Mucosa of rectum (tissue), 2 donors: ENCODE measurements around the gene PSD2.

Source experiments
- H3K27ac ChIP-seq, 2 donors: one replicate each; pipeline ENCODE4 v1.7.0; 2013; ENCODE audit warnings: inconsistent platforms in 2 of 2, low read depth in 2 of 2, low read length in 2 of 2
- H3K27me3 ChIP-seq, 2 donors: one replicate each; pipeline ENCODE4 v1.7.0; 2013; ENCODE audit warnings: low read length in 2 of 2; ENCODE audit not compliant: control insufficient read depth in 2 of 2, insufficient read depth in 2 of 2
- H3K36me3 ChIP-seq, 2 donors: one replicate each; pipeline ENCODE4 v1.7.0; 2013; ENCODE audit warnings: low read length in 2 of 2; ENCODE audit not compliant: control insufficient read depth in 2 of 2, insufficient read depth in 2 of 2
- H3K4me1 ChIP-seq, 2 donors: one replicate each; pipeline ENCODE4 v1.7.0; 2013; ENCODE audit warnings: low read length in 2 of 2, mild to moderate bottlenecking in 1 of 2; ENCODE audit not compliant: control insufficient read depth in 2 of 2, insufficient read depth in 2 of 2
- H3K4me3 ChIP-seq, 2 donors: one replicate each; pipeline ENCODE4 v1.7.0; 2013; ENCODE audit warnings: low read length in 2 of 2
- H3K9ac ChIP-seq, 2 donors: one replicate each; pipeline ENCODE4 v1.7.0; 2013; ENCODE audit warnings: low read length in 2 of 2, low read depth in 1 of 2, mild to moderate bottlenecking in 1 of 2
- H3K9me3 ChIP-seq, 2 donors: one replicate each; pipeline ENCODE4 v1.7.0; 2013; ENCODE audit warnings: low read length in 2 of 2; ENCODE audit not compliant: control insufficient read depth in 2 of 2
- donor health status: healthy.
- donor health status: Normal muscosa, but diverticular disease.

PSD2 gene

DNA sequence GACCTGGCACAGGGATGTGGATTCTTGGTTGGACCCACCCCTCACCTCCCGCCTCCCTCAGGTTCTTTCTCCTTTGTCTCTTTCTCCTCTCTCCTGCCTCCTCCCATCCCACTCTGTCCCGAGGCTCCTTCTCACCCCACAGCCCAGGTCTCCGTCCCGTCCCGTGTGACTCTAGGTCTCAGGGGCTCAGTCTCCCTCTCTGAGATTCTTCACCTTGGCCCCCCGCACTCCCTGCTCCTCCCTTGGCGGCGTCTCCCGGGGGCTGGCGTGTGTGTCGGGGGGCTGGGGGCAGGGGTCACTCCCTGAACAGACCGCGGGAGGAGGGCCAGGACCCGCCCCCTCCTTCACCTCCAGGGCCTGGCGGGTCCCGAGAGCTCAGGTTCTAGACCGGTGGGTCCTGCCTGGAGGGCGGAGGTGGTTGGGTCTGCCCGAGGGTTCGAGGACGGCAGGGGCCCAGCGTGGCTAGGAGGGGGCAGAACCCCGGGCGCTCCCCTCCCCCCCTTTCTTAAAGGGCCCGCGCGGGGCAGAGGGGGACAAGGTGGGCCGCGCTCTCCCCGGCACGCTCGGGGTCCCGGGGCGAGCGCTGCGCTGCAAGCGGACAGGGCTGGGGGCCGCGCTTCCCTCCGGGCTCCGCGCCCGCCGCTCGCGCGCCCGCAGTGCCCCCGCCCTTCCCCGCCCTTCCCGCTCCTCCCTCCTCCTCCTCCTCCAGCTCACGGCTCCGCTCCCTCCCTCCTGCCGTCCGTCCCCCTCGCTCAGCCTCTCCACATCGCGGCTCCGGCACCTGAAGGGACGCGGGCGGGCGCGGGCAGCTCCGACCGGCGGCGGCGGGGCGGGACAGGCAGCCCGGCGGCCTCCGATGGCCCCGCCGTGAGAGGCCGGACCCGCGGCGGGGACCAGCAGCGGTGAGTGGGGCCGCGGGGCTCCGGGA lies at the start of gene PSD2:
Gene PSD2, plus strand, starts transcription at position 735 of the 928 bp plus-strand sequence. CDS start 13,633 bp downstream, outside the sequence.
- Histone ChIP-seq H3K4me1 (no peaks in the 10 kb centered on the region), H3K36me3 (no peaks in the 10 kb centered on the region), H3K9ac (no peak within 1 kb of the TSS), H3K27ac (no peak within 1 kb of the TSS), H3K9me3 (no peaks in the 10 kb centered on the region), H3K4me3 (no peak within 1 kb of the TSS), H3K27me3 (peaks cover 47 to 49% of the 10 kb centered on the region in 2 donors)

DNA sequence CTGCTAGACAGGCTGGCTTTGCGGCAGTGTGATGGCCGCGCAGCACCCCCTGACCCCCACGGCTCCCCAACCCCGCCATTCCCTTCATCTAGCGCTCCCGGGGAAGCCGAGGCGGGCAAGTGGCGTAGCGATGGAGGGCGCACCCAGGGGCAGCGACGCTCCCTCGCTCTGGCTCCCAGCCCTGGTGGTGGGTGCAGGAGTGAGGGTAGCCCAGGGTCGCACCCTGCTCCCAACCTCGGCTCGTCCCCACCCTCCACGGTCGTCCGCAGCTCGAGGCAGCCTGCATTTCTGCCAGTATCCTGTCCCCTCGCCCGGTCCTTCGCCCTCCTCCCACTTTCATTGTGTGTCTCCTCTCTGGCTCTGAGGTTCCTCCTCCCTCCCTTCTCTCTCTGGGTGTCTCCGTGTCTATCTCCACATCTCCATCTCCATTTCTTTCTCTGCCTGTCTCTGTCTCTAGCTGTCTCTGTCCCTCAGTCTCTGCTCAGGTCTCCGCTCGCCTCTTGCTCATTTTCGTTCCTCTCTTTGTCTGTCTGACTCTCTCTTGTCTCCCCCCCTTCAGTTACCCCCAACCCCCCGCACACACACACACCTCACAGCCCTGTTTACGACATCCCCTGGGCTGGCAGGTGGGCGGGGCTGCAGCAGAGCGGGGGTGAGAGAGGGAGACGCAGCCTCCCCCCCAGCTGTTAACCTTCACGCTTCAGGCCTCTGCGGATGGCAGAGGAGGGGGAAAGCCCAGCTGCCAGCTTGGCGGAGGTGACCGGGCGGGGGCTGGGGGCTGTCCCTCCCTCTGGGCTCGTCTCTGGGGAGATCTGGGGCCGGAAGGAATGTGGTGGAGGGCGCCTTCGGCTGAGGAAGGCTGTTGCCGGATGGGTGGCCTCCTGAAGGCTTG lies 48.7 kb upstream of the PSD2 start:
- peak overlapping the region in 1 of 2 donors; percentile 37 for H3K9ac ChIP-seq
- H3K4me1 ChIP-seq: peaks cover 16 to 23% of the 10 kb centered on the region in 2 donors
- peaks cover 0 to 3% of the 10 kb centered on the region in 2 donors for H3K9me3 ChIP-seq
- no peak overlapping the region for H3K27ac ChIP-seq
- H3K27me3 ChIP-seq: peaks cover 29% of the 10 kb centered on the region in 2 donors
- H3K36me3 ChIP-seq: no peaks in the 10 kb centered on the region
- H3K4me3 ChIP-seq: peak overlapping the region; percentile 51 to 55

- no peak overlapping the region for H3K27ac ChIP-seq
- H3K4me1 ChIP-seq: peaks cover 16 to 23% of the 10 kb centered on the region in 2 donors
Measured at GRCh38 chr5:139747583-139748504, 47.8 kb upstream of the PSD2 start.

DNA sequence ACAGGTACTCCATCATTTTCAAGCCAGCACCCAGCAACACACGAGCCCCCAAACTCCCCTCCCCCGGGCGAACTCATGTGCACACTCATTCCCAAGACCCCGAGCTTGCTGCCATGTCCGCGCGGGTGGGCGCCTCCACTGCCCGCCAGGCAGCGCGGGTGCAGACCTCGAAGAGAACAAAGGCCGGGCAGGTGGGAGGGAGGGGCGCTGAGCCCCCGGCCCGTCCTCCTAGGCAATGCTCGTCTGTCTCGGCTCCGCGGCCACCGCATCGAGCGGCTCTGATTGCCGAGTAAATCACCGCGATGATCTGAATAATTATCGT lies 47.1 kb upstream of the PSD2 start:
- Histone ChIP-seq H3K27ac (no peak overlapping the region), H3K4me1 (peaks cover 16 to 23% of the 10 kb centered on the region in 2 donors), H3K9ac (no peak overlapping the region), H3K27me3 (peaks cover 31 to 35% of the 10 kb centered on the region in 2 donors), H3K36me3 (no peaks in the 10 kb centered on the region), H3K9me3 (peaks cover 0 to 3% of the 10 kb centered on the region in 2 donors), H3K4me3 (no peak overlapping the region)

More at GRCh38 chr5:139747583-139748504, 47.8 kb upstream of the PSD2 start:
- Histone ChIP-seq H3K27me3 (peaks cover 31 to 35% of the 10 kb centered on the region in 2 donors), H3K9me3 (peaks cover 0 to 3% of the 10 kb centered on the region in 2 donors), H3K36me3 (no peaks in the 10 kb centered on the region), H3K4me3 (peak overlapping the region; percentile 51 to 55), H3K9ac (peak overlapping the region; percentile 24 to 37)

- Histone ChIP-seq H3K27me3 (peaks cover 31 to 35% of the 10 kb centered on the region in 2 donors), H3K4me1 (peaks cover 16 to 23% of the 10 kb centered on the region in 2 donors), H3K9ac (no peak overlapping the region), H3K36me3 (no peaks in the 10 kb centered on the region), H3K9me3 (peaks cover 0 to 3% of the 10 kb centered on the region in 2 donors), H3K4me3 (no peak overlapping the region), H3K27ac (no peak overlapping the region)
Measured at GRCh38 chr5:139749242-139749641, 46.4 kb upstream of the PSD2 start.

GRCh38 chr5:139751236-139751635 lies 44.4 kb upstream of the PSD2 start:
- peaks cover 39 to 45% of the 10 kb centered on the region in 2 donors for H3K27me3 ChIP-seq
- H3K9me3 ChIP-seq: no peaks in the 10 kb centered on the region
- H3K4me3 ChIP-seq: no peak overlapping the region
- no peaks in the 10 kb centered on the region for H3K36me3 ChIP-seq
- no peak overlapping the region for H3K9ac ChIP-seq
- H3K4me1 ChIP-seq: peaks cover 12 to 15% of the 10 kb centered on the region in 2 donors
- H3K27ac ChIP-seq: no peak overlapping the region

DNA sequence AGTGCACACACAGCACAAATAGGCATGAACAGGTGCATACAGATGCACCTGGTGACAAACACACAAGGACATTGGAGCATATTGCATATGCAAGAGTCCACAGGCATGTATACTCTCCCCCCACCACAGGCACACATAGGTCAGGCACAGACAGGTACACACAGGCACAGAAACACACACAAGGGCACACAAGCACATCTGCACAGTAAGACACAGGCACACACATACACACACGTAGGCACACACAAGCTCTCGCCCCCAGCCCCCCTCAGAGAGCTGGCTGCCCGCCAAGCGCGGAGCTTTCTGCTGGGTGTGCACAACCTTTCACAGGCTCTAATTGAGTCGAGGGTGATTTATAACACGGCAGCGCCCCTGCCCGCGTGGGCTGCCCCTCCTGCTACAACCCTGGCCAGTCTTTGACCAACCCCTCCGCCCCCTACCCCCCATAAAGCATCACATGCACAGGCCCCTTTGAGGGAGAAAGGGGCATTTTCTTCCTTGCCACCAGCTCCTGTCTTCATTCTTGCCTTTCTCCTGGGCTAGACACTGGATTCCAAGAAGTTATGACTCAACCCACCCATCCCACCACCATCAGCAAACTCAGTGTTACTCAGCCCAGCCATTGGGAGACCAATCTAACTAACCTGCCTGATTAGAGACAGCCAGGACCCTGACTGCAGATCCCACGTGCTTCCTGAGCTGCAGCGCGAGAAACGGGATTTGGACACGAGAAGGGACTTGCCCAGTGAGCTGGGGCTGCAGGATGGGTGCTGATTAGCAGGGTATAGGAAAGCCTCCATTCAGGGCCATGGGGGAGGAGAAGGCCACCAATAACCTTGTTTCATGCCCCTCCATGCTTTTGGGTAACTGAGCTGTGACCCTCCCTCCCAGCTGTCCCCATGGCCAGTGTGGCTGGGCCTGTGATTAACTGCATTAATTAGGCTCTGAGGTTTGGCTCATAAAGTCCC lies 42.8 kb upstream of the PSD2 start:
- peaks cover 41 to 42% of the 10 kb centered on the region in 2 donors for H3K27me3 ChIP-seq

GRCh38 chr5:139755892-139756671 lies 39.5 kb upstream of the PSD2 start:
- Histone ChIP-seq H3K9me3 (no peaks in the 10 kb centered on the region), H3K4me1 (no peaks in the 10 kb centered on the region), H3K4me3 (peak overlapping the region in 1 of 2 donors; percentile 26), H3K9ac (no peak overlapping the region), H3K27ac (no peak overlapping the region), H3K27me3 (peaks cover 25 to 36% of the 10 kb centered on the region in 2 donors), H3K36me3 (no peaks in the 10 kb centered on the region)

More for the DNA sequence above, 42.8 kb upstream of the PSD2 start:
- no peak overlapping the region for H3K4me3 ChIP-seq
- no peak overlapping the region for H3K27ac ChIP-seq
- H3K36me3 ChIP-seq: no peaks in the 10 kb centered on the region
- H3K9me3 ChIP-seq: no peaks in the 10 kb centered on the region
- H3K9ac ChIP-seq: no peak overlapping the region
- H3K4me1 ChIP-seq: peaks cover under 1 to 2% of the 10 kb centered on the region in 2 donors
